Activated CD4-positive, alpha-beta T cell treated with anti-CD3 and anti-CD28 coated beads, Interleukin-2, amount 50 U/mL, for 48 hours (primary cell): ENCODE data around the gene ZNF487.
"Not testable (repeated sequence)": the region's sequence is repeated elsewhere in the genome, so short reads cannot be mapped to it uniquely, and the experiment has no call there.

ENCODE experiments used
- DNase-seq, 2 experiments: peaks; one replicate each; pipeline ENCODE4 v3.0.0-alpha.2; 2020

The ZNF487 gene

DNA sequence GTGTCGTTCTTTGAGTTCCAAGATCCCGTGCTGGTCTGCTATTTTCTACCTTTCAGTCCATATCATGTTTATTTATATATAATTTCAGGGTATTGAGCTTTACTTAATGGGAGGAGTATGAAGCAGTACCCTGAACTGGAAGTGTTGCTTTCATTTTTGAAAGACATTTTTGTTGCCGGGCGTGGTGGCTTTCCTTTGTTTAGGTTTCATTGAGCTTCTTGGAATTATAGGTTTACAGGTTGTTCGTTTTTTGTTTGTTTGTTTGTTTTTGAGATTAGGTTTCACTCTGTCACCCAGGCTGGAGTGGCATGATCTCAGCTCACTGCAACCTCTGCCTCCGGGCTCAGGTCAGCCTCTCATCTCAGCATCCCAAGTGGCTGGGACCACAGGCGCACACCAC, 7.4 kb downstream of the ZNF487 start:
- DNase-seq = no peak

DNA sequence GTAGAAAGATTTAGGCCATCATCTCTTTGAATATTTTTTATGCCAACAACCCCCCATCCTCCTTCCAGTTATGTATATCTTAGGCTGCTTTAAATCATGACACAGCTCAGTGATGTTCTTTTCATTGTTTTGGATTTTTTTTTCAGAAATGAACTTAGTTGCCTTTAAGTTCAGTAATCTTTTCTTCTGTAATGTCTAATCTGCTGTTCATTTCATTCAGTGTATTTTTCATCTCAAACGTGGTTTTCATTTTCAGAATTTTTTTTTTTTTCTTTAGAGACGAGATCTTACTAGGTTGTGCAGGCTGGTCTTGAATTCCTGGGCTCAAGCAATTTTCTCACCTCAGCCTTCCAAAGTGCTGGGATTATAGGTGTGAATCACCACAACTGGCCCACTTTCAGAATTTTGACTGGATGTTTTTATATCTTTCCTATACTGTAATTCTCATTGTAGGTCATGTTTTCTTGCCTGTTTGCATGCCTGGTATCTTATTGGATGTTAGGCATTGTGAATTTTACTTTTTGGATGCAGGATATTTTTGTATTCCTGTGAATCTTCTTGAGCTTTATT, 8.1 kb downstream of the ZNF487 start:
- no peak for DNase-seq

DNA sequence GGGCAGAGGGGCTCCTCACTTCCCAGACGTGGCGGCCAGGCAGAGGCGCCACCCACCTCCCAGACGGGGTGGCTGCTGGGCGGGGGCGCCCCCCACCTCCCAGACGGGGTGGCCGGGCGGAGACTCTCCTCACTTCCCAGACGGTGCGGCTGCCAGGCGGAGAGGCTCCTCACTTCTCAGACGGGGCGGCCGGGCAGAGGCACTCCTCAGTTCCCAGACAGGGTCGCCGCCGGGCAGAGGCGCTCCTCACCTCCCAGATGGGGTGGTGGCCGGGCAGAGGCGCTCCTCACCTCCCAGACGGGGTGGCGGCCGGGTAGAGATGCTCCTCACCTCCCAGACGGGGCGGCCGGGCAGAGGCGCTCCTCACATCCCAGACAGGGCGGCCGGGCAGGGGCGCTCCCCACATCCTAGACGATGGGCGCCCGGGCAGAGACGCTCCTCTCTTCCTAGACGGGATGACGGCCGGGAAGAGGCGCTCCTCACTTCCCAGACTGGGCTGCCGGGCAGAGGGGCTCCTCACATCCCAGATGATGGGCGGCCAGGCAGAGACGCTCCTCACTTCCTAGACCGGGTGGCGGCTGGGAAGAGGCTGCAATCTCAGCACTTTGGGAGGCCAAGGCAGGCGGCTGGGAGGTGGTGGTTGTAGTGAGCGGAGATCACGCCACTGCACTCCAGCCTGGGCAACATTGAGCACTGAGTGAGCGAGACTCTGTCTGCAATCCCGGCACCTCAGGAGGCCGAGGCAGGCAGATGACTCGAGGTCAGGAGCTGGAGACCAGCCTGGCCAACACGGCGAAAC, 9.5 kb downstream of the ZNF487 start:
- not testable (repeated sequence) for DNase-seq

DNA sequence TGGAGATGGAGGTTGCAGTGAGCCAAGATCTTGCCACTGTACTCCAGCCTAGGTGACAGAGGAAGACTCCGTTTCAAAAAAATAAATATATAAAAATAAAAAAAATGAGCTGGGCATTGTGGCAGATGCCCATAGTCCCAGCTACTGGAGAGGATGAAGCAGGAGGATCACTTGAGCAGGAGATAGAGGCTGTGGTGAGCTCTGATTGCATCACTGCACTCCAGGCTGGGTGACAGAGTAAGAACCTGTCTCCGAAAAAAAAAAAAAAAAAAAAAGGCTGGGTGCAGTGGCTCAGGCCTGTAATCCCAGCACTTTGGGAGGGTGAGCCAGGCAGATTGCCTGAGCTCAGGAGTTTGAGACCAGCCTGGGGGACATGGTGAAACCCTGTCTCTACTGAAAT, 11.8 kb downstream of the ZNF487 start:
- no peak for DNase-seq

DNA sequence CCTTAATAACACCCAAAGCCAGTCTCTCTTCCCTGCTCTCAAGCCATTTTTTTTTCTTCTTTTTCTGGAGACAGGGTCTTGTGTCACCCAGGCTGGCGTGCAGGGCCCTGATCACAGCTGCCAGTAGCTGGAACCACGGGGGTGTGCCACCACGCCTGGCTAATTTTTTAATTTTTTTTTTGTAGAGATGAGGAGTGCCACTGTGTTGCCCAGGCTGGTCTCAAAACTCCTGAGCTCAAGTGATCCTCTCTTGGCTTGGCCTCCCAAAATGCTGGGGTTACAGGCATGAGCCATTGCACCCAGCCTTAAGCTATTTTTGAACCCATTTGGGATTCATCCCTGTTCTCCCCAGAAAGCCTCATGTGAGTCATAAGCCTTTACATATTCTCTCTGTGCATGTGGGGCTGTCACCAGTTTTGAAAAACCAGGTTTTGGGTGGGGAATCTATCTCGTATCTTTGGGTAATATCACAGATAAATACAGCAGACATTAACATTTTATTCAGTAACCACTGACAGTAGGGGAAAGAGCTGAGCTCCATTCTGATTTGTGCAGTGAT, 15.5 kb downstream of the ZNF487 start:
- DNase-seq = no peak

DNA sequence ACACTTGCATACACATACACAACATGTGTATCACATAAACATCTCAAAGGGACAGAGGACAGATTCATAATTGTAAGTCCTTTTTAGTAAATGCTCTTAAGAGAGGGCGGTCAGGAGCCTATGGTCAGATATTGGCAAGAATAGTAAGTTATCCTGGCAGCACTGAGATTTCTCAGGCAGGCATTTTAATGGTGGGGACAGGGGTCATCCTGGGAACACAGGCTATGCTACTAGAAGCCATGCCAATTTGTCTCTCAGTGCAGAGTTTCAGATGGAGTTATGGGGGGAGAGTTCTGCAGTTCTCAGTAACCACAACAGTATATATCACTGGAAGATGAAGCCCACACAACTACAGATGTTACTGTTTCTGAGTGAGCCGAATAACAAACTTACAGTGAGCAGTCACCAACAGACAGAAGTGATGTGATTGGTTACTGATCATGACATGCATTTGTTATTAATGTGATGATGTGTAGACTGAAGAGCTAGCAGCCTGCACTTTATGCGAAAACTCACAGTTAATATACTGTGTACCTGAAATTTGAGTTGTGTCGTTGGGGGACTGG, 16.4 kb downstream of the ZNF487 start:
- DNase-seq = no peak

DNA sequence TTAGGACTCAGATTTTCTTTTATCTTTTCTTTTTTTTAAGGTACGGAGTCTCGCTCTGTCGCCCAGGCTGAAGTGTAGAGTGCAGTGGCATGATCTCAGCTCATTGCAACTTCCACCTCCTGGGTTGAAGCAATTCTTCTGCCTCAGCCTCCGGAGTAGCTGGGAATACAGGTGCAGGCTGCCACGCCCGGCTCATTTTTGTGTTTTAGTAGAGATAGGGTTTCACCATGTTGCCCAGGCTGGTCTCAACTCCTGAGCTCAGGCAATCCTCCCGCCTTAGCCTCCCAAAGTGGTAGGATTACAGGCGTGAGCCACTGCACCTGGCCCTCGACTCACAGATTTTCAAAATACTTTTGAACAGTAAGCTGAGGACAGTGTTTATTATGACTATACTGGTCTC, 17.1 kb downstream of the ZNF487 start:
- not testable (repeated sequence) for DNase-seq

DNA sequence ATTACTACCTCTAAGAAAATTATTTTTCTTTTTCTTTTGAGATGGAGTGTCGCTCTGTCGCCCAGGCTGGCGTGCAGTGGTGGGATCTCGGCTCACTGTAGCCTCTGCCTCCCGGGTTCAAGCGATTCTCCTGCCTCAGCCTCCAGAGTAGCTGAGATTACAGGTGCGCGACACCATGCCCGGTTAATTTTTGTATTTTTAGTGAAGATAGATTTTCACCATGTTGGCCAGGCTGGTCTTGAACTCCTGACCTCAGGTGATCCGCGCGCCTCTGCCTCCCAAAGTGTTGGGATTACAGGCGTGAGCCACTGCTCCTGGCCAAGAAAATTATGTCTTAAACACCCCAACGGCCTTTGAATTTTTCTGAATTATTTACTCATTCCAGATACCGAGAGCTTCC, 19.6 kb downstream of the ZNF487 start:
- DNase-seq = not testable (repeated sequence)

GRCh38 chr10:43458227-43458626, 21.3 kb downstream of the ZNF487 start:
- no peak for DNase-seq

DNA sequence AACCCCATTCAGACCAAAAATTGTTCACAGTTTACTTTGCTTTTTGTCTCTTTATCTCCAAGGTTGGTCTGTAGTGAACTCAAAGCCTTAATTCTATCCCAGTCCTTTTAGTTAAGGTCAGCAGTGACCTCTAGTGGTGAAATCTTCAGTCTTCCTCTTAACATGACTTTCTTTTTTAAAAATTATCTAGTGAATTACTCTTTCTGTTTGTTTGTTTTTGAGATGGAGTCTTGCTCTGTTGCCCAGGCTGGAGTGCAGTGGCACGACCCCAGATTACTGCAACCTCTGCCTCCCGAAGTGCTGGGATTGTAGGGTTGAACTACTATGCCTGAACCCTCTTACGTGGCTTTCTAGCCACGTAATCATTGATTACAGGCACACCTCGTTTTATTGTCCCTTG, 25.0 kb downstream of the ZNF487 start:
- DNase-seq = no peak

DNA sequence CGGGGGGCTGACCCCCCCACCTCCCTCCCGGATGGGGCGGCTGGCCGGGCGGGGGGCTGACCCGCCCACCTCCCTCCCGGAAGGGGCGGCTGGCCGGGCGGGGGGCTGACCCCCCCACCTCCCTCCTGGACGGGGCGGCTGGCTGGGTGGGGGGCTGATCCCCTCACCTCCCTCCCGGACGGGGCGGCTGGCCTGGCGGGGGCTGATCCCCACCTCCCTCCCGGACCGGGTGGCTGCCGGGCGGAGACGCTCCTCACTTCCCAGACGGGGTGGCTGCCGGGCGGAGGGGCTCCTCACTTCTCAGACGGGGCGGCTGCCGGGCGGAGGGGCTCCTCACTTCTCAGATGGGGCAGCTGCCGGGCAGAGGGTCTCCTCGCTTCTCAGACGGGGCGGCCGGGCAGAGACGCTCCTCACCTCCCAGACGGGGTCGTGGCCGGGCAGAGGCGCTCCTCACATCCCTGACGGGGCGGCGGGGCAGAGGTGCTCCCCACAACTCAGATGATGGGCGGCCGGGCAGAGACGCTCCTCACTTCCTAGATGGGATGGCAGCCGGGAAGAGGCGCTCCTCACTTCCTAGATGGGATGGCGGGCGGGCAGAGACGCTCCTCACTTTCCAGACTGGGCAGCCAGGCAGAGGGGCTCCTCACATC, 28.3 kb downstream of the ZNF487 start:
- DNase-seq = not testable (repeated sequence)

DNA sequence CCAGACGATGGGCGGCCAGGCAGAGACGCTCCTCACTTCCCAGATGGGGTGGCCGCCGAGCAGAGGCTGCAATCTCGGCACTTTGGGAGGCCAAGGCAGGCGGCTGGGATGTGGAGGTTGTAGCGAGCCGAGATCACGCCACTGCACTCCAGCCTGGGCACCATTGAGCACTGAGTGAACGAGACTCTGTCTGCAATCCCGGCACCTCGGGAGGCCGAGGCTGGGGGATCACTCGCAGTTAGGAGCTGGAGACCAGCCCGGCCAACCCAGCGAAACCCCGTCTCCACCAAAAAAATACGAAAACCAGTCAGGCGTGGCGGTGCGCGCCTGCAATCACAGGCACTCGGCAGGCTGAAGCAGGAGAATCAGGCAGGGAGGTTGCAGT, 28.8 kb downstream of the ZNF487 start:
- not testable (repeated sequence) for DNase-seq

DNA sequence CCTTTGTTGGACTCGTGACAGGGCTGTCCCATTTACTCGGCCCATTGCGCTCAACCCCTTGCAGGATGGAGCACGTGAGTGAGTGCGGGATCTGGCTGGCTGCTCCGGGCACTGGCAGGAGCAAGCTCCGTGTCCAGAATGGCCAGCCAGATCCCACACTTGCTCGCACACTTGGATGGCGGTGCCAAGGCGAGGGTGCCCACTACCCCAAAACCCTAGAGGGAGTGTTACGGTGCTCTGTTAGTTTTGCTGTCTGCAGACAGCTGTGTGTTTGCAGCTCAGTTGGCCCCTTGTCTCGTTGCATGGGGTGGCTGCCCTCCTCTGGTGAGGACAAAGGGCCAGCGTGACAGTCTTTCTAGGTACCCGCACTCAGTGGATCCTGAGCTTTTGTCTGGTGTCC, 34.2 kb downstream of the ZNF487 start:
- DNase-seq = no peak

DNA sequence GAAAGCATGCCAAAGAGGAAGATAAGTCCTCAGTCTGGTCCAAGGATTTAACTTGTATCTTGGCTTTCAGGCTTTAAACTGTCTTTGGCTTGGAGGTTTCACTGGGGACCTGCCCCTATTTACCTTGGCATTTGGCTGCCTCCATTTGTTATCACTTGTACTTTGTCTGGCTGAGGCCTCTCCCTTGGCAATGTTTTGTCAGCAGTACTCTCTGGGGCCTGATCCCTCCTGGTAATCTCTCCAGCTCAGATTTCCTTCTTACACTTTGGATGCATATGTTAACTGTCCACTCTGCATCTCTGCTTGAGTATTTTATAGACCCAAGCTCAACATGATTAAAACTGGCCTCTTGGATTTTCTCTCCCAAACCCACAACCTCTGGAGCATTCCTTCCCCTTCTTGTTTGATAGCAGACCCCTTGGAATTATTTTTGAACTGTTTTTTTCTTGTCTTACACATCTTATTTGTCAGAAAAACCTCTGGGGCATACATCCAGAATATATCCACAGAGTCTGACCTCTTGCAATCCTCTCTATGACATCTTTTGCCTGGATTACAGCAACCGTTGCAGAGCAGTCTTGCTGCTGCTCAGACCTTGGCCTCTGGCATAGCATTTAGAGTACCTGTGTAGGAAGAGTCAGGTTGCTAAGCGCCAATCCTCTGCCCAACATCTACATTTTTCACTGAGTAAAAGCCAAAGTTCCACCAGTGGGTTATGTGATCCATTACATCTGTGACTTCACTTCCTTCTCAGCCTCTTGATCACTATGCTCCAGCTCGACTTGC, 35.2 kb downstream of the ZNF487 start:
- no peak for DNase-seq

GRCh38 chr10:43479275-43479674, 42.4 kb downstream of the ZNF487 start:
- no peak for DNase-seq

DNA sequence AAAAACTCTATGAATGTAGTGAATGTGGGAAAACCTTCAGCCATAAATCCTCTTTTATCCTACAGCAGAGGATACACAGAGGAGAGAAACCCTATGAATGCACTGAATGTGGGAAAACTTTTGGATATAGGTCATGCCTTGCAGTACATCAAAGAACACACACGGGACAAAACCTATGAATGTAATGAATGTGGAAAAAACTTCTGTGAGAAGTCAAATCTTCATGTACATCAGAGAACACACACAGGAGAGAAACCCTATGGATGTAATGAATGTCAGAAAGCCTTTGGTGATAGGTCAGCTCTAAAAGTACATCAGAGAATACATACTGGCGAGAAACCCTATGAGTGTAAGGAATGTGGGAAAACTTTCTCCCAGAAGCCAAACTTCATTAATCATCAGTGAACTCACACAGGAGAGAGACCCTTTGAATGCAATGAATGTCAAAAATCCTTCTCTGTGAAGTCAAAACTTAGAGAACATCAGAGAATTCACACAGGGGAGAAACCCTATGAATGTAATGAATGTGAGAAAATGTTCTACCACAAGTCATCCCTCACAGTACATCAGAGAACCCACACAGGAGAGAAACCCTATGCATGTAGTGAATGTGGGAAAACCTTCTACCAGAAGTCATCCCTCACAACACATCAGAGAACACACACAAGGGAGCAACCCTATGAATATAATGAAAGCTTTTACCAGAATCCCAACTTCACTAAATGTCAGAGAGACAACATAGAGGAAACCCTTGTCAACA, 45.6 kb downstream of the ZNF487 start:
- no peak for DNase-seq

DNA sequence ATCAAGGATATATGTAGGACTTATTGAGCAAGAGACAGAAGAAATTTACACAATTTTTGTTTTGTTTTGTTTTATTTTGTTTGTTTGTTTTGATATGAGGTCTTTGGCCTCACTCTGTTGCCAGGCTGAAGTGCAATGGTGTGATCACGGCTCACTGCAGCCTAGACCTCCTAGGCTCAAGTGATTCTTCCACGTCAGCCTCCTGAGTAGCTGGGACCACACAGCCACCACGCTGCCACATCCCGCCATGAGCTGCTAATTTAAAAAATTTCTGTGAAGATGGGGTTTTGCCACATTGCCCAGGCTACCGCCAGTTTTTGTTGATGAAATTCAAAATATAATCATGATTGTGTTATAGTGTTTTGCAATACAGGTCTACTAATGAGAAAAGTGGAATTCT, 54.9 kb downstream of the ZNF487 start:
- no peak for DNase-seq

DNA sequence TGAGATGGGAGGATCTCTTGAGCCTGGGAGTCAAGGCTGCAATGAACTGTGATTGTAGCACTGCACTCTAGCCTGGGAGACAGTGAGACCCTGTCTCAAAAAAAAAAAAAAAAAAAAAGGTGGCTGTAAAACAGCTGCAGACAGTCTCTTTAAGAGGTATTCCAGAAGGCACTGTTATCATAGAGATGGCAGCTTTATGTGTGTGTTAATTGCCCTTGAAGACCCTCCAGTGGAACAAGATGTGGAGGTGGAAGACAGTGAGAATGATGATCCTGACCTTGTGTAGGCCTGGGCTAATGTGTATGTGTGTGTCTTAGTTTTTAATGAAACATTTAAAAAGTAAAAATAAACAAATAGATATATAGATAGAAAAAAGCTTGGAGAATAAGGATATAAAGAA, 66.0 kb downstream of the ZNF487 start:
- DNase-seq = no peak

DNA sequence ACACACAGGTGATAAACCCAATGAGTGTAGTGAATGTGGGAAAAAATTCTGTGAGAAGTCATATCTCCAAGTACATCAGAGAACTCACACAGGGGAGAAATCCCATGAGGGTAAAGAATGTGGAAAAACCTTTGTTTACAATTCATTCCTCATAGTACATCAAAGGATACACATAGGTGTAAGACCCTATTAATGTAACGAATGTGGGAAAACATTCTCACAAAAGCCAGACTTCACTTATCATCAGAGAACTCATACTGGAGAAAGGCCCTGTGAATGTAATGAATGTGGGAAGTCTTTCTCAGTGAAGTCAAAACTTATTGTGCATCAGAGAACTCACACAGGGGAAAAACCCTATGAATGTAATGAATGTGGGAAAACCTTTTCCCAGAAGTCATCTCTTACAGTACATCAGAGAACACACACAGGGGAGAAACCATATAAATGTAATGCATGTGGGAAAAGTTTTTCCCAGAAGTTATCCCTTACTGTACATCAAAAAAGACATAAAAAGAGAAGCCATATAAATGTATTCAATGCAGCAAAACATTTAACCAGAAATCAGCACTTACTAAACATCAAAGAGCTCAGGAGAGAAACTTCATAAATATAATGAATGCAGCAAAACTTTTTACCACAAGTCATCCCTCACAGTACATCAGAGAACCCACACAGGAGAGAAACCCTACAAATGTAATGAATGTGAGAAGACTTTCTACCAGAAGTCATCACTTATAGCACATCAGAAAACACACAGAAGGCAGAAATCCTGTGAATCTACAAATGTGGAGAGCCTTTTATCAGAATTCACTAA, 87.7 kb downstream of the ZNF487 start:
- DNase-seq = no peak
